HepG2 (cell line): ENCODE data around the gene RSPH1. TPM values are rescaled to one million over a fixed set of nuclear protein-coding genes. Genes with fewer than 3 reads are reported as not detected.

ENCODE experiments used
- NR2F2 ChIP-seq: IDR thresholded peaks from 2 replicates; pipeline ENCODE4 v1.6.1; 2012; ENCODE audit warnings: low read depth, inconsistent platforms, borderline replicate concordance
- TEAD2 ChIP-seq: sonication (generic); formaldehyde crosslinking; IDR thresholded peaks from 2 replicates; pipeline ENCODE4 v1.9.0; 2021; ENCODE audit warnings: missing genetic modification reagents
- ZNF646 ChIP-seq: sonication (generic); formaldehyde crosslinking; IDR thresholded peaks from 2 replicates; pipeline ENCODE4 v1.9.0; 2021; ENCODE audit warnings: mild to moderate bottlenecking, missing genetic modification reagents
- polyA plus RNA-seq, 8 experiments: library from polyadenylated mRNA; depleted of rRNA in 3 of 8; stranded (reverse) in 7 of 8; unstranded in 1 of 8; fragments of >200 nt; fragmentation: Illumina TruSeq in 4 of 8; extraction: Trizol in 4 of 8; gene quantifications; 2 replicates each; pipeline versions ENCODE4 v1.2.1 to v1.2.3, GENCODE V29; 2011 to 2016; ENCODE audit warnings: low read depth in 4 of 8, missing spikeins in 1 of 8, mixed read lengths in 1 of 8; ENCODE audit not compliant: insufficient read depth in 1 of 8
- total RNA-seq, 5 experiments: library from RNA; depleted of rRNA; stranded (reverse); fragments of >200 nt; fragmentation: Illumina TruSeq; extraction: Trizol; gene quantifications; 2 replicates each; pipeline ENCODE4 v1.2.3, GENCODE V29; 2016; ENCODE audit warnings: low read depth in 1 of 5
- TF ChIP-seq, protein P1 (sequence below): sonication (generic); formaldehyde crosslinking; IDR thresholded peaks from 2 replicates; pipeline ENCODE4 v1.4.0; 2020; ENCODE audit warnings: missing genetic modification reagents
- TF ChIP-seq, protein P2 (sequence below): sonication (generic); formaldehyde crosslinking; IDR thresholded peaks from 2 replicates; pipeline ENCODE4 v1.5.0; 2020; ENCODE audit warnings: mild to moderate bottlenecking, missing genetic modification reagents

Gene RSPH1
- total and polyA plus RNA-seq, 2 of the 13 experiments (the other 11 are each of a cell fraction or from before 2014, with no cell fraction given), result not detected

DNA sequence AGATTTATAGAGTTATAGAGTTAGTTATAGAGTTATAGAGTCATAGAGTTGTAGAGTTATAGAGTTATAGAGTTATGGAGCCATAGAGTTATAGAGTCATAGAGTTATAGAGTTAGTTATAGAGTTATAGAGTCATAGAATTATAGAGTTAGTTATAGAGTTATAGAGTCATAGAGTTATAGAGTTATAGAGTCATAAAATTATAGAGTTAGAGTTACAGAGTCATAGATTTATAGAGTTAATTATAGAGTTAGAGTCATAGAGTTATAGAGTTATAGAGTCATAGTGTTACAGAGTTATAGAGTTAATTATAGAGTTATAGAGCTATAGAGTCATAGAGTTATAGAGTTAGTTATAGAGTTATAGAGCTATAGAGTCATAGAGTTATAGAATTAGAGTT lies 60.2 kb downstream of the RSPH1 start (continued):
- TF ChIP-seq ZNF646 (no peak), NR2F2 (no peak), TEAD2 (CRISPR knock-in tag) (no peak)
- TF ChIP-seq, protein P1, sequence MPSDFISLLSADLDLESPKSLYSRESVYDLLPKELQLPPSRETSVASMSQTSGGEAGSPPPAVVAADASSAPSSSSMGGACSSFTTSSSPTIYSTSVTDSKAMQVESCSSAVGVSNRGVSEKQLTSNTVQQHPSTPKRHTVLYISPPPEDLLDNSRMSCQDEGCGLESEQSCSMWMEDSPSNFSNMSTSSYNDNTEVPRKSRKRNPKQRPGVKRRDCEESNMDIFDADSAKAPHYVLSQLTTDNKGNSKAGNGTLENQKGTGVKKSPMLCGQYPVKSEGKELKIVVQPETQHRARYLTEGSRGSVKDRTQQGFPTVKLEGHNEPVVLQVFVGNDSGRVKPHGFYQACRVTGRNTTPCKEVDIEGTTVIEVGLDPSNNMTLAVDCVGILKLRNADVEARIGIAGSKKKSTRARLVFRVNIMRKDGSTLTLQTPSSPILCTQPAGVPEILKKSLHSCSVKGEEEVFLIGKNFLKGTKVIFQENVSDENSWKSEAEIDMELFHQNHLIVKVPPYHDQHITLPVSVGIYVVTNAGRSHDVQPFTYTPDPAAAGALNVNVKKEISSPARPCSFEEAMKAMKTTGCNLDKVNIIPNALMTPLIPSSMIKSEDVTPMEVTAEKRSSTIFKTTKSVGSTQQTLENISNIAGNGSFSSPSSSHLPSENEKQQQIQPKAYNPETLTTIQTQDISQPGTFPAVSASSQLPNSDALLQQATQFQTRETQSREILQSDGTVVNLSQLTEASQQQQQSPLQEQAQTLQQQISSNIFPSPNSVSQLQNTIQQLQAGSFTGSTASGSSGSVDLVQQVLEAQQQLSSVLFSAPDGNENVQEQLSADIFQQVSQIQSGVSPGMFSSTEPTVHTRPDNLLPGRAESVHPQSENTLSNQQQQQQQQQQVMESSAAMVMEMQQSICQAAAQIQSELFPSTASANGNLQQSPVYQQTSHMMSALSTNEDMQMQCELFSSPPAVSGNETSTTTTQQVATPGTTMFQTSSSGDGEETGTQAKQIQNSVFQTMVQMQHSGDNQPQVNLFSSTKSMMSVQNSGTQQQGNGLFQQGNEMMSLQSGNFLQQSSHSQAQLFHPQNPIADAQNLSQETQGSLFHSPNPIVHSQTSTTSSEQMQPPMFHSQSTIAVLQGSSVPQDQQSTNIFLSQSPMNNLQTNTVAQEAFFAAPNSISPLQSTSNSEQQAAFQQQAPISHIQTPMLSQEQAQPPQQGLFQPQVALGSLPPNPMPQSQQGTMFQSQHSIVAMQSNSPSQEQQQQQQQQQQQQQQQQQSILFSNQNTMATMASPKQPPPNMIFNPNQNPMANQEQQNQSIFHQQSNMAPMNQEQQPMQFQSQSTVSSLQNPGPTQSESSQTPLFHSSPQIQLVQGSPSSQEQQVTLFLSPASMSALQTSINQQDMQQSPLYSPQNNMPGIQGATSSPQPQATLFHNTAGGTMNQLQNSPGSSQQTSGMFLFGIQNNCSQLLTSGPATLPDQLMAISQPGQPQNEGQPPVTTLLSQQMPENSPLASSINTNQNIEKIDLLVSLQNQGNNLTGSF, result no peak
- TF ChIP-seq, protein P2, sequence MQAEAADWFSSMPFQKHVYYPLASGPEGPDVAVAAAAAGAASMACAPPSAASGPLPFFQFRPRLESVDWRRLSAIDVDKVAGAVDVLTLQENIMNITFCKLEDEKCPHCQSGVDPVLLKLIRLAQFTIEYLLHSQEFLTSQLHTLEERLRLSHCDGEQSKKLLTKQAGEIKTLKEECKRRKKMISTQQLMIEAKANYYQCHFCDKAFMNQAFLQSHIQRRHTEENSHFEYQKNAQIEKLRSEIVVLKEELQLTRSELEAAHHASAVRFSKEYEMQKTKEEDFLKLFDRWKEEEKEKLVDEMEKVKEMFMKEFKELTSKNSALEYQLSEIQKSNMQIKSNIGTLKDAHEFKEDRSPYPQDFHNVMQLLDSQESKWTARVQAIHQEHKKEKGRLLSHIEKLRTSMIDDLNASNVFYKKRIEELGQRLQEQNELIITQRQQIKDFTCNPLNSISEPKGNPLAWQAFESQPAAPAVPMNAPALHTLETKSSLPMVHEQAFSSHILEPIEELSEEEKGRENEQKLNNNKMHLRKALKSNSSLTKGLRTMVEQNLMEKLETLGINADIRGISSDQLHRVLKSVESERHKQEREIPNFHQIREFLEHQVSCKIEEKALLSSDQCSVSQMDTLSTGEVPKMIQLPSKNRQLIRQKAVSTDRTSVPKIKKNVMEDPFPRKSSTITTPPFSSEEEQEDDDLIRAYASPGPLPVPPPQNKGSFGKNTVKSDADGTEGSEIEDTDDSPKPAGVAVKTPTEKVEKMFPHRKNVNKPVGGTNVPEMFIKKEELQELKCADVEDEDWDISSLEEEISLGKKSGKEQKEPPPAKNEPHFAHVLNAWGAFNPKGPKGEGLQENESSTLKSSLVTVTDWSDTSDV (CRISPR knock-in tag), result no peak
